Skin epidermis (tissue), 12 donors: ENCODE measurements around the gene PORCN.
A peak's percentile ranks its signal among the peaks of the same experiment; 100 is the strongest.

Experiments
- H3K27ac ChIP-seq, 21 experiments: fragments of 200-600 bp; sonication (generic) in 11 of 21; one replicate each; pipeline ENCODE4 v1.5.0; 2020; ENCODE audit warnings: mild to moderate bottlenecking in 3 of 21, inconsistent platforms in 2 of 21, moderate library complexity in 2 of 21
- H3K4me3 ChIP-seq, 7 experiments: fragments of 200-600 bp; sonication (generic) in 2 of 7; one replicate each; pipeline ENCODE4 v1.5.0; 2020; ENCODE audit warnings: inconsistent platforms in 2 of 7, mild to moderate bottlenecking in 2 of 7, moderate library complexity in 1 of 7

The PORCN gene

DNA sequence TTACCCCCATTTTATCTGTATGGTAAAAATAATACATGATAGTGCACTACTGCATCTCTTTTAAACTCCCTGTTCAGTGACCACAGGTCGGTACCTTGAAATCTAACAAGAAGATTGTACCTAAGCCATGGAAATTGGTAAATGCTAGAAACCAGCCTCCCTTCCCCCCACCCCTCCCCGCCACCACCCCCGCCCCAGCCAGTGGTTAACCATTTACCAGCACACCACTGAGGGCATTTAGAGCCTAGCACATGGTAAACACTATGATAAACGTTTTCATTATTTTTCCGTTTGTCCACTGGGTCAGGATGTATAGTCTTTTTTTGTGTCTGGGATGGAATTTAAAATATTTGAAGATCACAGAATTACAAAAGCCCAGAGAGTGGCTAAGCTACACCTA lies 33.5 kb upstream of the PORCN start:
- Histone ChIP-seq H3K4me3 (peak overlapping the region; percentile 53 to 78 (median 62)), H3K27ac (peak overlapping the region in 18 of 21 experiments; percentile 64 to 89 (median 82))

DNA sequence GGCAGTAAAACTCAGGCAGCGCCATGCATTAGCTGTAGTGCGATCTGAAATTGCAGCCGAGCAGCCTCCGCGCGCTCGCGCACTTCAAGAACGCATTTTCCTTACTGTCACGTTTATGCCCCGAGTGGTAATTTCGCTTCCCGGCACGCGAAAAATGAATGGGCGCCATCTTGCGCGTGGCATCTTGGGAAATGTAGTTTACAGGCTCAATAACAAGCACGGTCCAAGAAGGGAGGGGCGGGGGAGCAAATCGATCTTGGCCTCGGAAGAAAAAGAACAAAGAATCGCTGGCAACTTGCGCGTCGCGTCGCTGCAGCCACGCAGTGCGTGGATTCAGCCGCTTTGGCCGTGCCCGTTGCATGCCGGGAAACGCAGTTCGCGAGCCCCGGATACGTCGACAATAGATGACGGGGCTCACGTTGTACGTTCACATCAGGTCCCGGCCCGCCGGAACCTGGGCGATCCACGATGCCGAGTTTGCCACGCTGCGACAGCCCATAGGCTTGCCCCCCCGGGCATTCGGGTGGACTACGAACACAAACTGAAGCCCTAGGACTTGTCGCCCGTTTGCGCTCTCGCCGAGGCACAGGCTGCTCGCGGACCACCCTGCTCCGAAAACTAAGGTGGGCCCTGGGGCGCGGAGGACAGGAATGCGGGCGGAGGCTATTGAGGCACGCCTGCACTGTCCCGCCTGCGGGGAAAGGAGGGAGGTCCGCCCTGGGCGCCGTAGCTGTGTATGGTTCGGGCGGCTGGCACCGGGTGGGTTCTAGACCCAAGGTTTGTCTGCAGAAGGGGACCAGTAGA lies 32.8 kb upstream of the PORCN start, which contains the start of gene FTSJ1:
FTSJ1 (plus strand) TSS at position 426 of the 804 bp plus-strand sequence. CDS start 1,849 bp downstream, outside the sequence.
- peak within 1 kb of the TSS in 20 of 21 experiments; percentile 64 to 89 (median 82) for H3K27ac ChIP-seq
- H3K4me3 ChIP-seq = peak within 1 kb of the TSS; percentile 53 to 78 (median 62)

GRCh38 chrX:48476919-48477318 lies 31.9 kb upstream of the PORCN start:
- peak overlapping the region in 8 of 21 experiments; percentile 69 to 89 (median 86) for H3K27ac ChIP-seq
- peak overlapping the region; percentile 53 to 78 (median 62) for H3K4me3 ChIP-seq

DNA sequence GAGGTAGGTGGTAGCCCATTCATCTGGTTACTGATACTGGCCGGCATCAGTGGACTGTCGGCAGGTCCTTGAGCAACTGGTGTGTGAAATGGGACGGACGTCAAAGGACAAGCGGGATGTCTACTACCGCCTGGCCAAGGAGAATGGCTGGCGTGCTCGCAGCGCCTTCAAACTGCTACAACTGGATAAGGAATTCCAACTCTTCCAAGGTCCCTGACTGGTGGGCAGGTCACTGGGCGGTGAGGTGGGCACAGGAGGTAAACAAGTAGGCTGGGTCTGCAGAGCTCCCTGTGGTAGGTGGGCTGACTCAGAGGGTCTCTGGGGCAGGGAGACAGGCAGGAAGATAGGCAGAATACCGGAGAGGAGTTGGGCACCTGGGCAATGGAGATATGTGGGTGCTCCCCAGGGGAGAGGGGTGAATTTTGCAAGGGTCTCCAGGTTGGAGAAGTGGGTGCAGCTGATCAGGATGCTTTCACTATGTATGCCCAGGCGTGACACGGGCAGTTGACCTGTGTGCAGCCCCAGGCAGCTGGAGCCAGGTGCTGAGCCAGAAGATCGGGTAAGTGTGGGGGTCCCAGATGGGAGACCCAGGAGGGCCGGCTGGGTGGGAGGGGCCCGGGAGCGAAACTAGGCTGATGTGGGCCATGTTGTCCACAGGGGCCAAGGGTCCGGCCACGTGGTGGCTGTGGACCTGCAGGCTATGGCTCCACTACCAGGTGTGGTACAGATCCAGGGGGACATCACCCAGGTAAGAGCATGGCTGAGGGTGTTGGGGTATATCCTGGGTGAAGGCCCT lies 30.6 kb upstream of the PORCN start:
- H3K4me3 ChIP-seq = no peak overlapping the region
- H3K27ac ChIP-seq = no peak overlapping the region

- Histone ChIP-seq H3K27ac (no peak overlapping the region), H3K4me3 (no peak overlapping the region)
Observed at GRCh38 chrX:48478806-48479205, 30.0 kb upstream of the PORCN start.

- H3K4me3 ChIP-seq = no peak overlapping the region
- H3K27ac ChIP-seq = no peak overlapping the region
Observed at GRCh38 chrX:48480142-48480541, 28.6 kb upstream of the PORCN start.

- Histone ChIP-seq H3K27ac (no peak overlapping the region), H3K4me3 (no peak overlapping the region)
Observed at GRCh38 chrX:48480583-48480982, 28.2 kb upstream of the PORCN start.

DNA sequence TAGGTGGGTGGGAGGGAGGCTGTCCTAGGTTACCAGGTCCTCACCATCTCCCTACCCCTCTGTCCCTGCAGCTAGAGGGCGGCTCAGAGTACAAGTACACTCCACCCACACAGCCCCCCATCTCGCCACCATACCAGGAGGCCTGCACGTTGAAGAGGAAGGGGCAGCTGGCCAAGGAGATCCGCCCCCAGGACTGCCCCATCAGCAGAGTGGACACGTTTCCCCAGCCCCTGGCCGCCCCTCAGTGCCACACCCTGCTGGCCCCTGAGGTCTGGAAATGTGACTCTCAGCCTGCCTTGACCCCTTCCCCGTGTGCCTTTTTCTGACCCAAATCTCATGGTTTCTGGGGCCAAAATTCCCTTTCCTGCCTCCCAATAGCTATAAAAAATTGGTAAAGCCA lies 26.3 kb upstream of the PORCN start:
- H3K4me3 ChIP-seq = no peak overlapping the region
- H3K27ac ChIP-seq = no peak overlapping the region

GRCh38 chrX:48487362-48487798 lies 21.4 kb upstream of the PORCN start:
- H3K27ac ChIP-seq = peak overlapping the region in 1 of 21 experiments; percentile 16

DNA sequence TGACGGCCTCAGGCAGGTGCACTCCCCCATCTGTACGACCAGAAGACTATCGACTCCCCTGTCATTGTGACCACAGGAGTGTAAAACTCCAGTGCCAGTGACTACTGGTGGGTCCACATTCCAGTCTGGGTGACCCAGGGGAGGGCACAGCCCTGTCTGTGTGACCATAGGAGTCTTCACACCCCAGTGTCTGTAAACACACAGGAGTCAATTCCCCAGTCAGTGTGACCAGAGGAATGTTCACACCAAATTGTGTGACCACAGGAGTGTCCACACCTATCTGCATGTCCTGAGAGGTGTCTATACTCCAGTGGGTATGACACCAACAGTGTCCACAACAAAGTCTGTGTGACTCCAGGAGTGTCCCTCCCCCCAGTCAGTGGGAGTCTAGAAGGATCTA lies 20.8 kb upstream of the PORCN start:
- Histone ChIP-seq H3K27ac (peak overlapping the region in 1 of 21 experiments; percentile 16), H3K4me3 (no peak overlapping the region)

More at GRCh38 chrX:48487362-48487798, 21.4 kb upstream of the PORCN start:
- no peak overlapping the region for H3K4me3 ChIP-seq

DNA sequence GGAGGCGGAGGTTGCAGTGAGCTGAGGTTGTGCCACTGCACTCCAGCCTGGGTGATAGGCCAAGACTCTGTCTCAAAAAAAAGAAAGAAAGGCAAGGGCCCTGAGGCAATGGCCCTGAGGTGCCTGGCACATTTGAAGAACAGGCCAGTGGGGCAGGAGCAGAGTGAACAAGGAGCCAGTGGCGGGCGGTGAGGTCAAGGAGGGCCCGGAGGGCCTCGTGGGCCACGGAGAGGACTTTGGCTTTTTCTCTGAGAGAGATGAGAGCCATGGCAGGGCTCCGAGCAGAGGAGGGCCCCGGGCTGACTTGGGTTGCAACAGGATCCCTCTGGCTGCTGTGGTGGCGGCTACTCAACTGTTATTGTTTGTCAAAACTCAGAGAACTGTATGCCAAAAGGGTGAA lies 19.5 kb upstream of the PORCN start:
- H3K27ac ChIP-seq = peak overlapping the region in 4 of 21 experiments; percentile 12 to 54 (median 32)
- no peak overlapping the region for H3K4me3 ChIP-seq

DNA sequence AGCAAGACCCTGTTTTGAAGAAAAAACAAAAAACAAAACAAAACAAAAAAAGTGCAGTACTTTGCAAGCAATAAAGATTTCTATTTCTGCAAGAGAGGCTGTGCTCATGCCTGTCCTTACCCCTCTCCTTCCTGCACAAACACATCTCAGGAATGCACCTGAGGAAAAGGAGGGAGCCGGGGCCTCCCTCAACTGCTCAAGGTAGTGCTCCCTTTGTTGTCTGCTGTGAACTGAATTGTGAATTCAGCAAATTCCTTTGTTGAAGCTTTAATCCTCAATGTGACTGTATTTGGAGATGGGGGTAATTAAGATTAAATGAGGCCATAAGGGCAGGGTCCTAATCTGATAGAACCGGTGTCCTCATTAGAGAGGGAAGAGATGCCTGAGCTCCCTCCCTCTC lies 18.9 kb upstream of the PORCN start:
- no peak overlapping the region for H3K4me3 ChIP-seq
- peak overlapping the region in 7 of 21 experiments; percentile 12 to 73 (median 35) for H3K27ac ChIP-seq

- Histone ChIP-seq H3K27ac (peak overlapping the region in 5 of 21 experiments; percentile 20 to 55 (median 35)), H3K4me3 (no peak overlapping the region)
Observed at GRCh38 chrX:48490661-48491060, 18.1 kb upstream of the PORCN start.

- H3K27ac ChIP-seq = peak overlapping the region in 3 of 21 experiments; percentile 0 to 31 (median 9)
Observed at GRCh38 chrX:48491809-48492208, 17.0 kb upstream of the PORCN start.

GRCh38 chrX:48492293-48492910 lies 16.4 kb upstream of the PORCN start:
- H3K4me3 ChIP-seq = no peak overlapping the region
- H3K27ac ChIP-seq = peak overlapping the region in 5 of 21 experiments; percentile 0 to 50 (median 26)

More at GRCh38 chrX:48491809-48492208, 17.0 kb upstream of the PORCN start:
- no peak overlapping the region for H3K4me3 ChIP-seq

DNA sequence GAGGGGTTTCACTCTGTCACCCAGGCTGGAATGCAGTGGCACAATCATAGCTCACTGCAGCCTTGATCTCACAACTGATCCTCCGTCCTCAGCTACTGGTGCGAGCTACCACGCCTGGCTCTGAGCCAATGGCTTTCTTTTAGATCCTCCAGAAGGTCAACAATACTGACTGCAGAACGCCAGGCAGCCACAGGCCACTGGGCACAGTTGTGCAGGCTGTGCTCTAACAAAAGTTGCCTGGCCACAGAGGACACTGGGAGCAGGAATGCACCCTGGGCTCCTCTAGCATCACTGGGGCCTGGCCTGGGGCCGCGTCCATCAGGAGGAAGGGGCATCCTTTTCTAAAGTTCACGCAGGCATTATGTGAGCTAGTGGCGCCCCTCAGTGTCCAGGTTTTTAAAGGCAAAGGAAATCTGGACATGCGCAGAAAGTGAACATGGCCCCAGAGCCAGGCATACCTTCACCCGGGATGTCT lies 14.9 kb upstream of the PORCN start:
- Histone ChIP-seq H3K4me3 (no peak overlapping the region), H3K27ac (no peak overlapping the region)

- Histone ChIP-seq H3K27ac (no peak overlapping the region), H3K4me3 (no peak overlapping the region)
Observed at GRCh38 chrX:48496660-48497059, 12.1 kb upstream of the PORCN start.

- Histone ChIP-seq H3K4me3 (no peak overlapping the region), H3K27ac (peak overlapping the region in 1 of 21 experiments; percentile 35)
Observed at GRCh38 chrX:48497871-48498270, 10.9 kb upstream of the PORCN start.

DNA sequence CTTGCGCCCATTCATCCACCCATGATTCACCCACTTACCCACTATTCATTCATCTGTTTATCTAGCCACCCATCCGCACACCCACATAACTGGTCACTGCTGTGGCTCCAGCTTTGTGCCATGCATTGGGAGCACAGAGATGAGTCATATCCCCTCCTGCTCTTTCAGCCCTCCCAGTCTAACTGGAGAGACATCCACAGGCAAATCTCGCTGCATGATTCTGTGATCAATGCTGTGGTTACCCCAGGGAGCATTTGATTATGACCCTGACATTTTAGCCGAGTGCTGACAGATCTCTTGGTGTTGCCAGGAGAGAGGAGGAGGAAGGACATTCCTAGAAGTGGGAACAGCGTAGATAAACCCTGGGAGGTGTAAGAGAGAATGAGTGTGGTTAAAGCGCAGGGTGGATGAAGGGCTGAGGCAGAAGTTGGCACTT lies 10.4 kb upstream of the PORCN start:
- no peak overlapping the region for H3K4me3 ChIP-seq
- no peak overlapping the region for H3K27ac ChIP-seq

DNA sequence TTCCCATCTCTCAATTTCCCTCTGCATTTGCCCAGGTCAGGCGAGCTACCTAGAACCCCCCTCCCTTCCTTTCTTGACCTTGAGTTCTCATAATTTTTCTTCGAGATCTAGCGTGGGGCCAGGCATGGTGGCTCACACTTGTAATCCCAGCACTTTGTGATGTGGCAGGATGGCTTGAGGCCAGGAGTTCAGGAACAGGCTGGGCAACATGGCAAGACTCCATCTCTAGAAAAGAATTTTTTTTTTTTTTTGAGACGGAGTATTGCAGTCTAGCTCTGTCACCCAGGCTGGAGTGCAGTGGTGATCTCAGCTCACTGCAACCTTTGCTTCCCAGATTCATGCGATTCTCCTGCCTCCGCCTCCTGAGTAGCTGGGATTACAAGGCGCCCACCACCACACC lies 4.5 kb upstream of the PORCN start:
- Histone ChIP-seq H3K27ac (no peak overlapping the region), H3K4me3 (no peak overlapping the region)
